Spleen (tissue), 7 donors: Measurements from ENCODE around the gene DAPK2.

Source experiments
- POLR2A ChIP-seq, 3 donors: fragments of 450-650 bp; IDR thresholded peaks; one replicate each; pipeline ENCODE4 v1.5.1; 2017; ENCODE audit warnings: antibody characterized with exemption in 3 of 3, mild to moderate bottlenecking in 1 of 3
- POLR2AphosphoS5 ChIP-seq, 3 donors: sonication (generic); formaldehyde crosslinking; IDR thresholded peaks; one replicate each; pipeline ENCODE4 v1.5.1; 2017; ENCODE audit warnings: antibody characterized with exemption in 3 of 3
- TF ChIP-seq, protein P1 (sequence below), 11 experiments: fragments of 200-600 bp in 7 of 11; fragments of 450-650 bp in 4 of 11; sonication (generic) in 4 of 11; IDR thresholded peaks in 8 of 11; conservative IDR thresholded peaks in 3 of 11; 1 replicate in 7 of 11; 2 replicates in 4 of 11; pipeline versions ENCODE4 v1.4.0 to v1.8.0; 2016 to 2021; ENCODE audit warnings: antibody characterized with exemption in 11 of 11, inconsistent platforms in 4 of 11, mild to moderate bottlenecking in 1 of 11
- donor health status: DM: no; HTN: no; CAD: no; lungs with moderate emphysema.
- donor health status: DM: no; HTN: no; CAD: no.
- donor health status: DM: no; HTN: no; CAD: no.

GRCh38 chr15:63998489-63998888 is 47.8 kb downstream of the DAPK2 start:
- TF ChIP-seq, protein P1, sequence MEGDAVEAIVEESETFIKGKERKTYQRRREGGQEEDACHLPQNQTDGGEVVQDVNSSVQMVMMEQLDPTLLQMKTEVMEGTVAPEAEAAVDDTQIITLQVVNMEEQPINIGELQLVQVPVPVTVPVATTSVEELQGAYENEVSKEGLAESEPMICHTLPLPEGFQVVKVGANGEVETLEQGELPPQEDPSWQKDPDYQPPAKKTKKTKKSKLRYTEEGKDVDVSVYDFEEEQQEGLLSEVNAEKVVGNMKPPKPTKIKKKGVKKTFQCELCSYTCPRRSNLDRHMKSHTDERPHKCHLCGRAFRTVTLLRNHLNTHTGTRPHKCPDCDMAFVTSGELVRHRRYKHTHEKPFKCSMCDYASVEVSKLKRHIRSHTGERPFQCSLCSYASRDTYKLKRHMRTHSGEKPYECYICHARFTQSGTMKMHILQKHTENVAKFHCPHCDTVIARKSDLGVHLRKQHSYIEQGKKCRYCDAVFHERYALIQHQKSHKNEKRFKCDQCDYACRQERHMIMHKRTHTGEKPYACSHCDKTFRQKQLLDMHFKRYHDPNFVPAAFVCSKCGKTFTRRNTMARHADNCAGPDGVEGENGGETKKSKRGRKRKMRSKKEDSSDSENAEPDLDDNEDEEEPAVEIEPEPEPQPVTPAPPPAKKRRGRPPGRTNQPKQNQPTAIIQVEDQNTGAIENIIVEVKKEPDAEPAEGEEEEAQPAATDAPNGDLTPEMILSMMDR (IDR thresholded peaks at IDR 0.05 in 8 of 11, conservative IDR thresholded peaks at IDR 0.05 in 3 of 11), result no peak
- TF ChIP-seq POLR2AphosphoS5 (IDR thresholded peaks at IDR 0.05), result no peak
- no peak for TF ChIP-seq POLR2A (IDR thresholded peaks at IDR 0.05)
